Activated gamma-delta T cell (primary cell): ENCODE measurements around the gene L1CAM.
A peak's percentile ranks its signal among the peaks of the same experiment; 100 is the strongest.
"Not testable (repeated sequence)": the region's sequence is repeated elsewhere in the genome, so short reads cannot be mapped to it uniquely, and the experiment has no call there.

ENCODE experiments used
- DNase-seq: peaks from one replicate; lab custom pipeline; 2025; lab: John Stamatoyannopoulos, UW

Gene L1CAM

DNA sequence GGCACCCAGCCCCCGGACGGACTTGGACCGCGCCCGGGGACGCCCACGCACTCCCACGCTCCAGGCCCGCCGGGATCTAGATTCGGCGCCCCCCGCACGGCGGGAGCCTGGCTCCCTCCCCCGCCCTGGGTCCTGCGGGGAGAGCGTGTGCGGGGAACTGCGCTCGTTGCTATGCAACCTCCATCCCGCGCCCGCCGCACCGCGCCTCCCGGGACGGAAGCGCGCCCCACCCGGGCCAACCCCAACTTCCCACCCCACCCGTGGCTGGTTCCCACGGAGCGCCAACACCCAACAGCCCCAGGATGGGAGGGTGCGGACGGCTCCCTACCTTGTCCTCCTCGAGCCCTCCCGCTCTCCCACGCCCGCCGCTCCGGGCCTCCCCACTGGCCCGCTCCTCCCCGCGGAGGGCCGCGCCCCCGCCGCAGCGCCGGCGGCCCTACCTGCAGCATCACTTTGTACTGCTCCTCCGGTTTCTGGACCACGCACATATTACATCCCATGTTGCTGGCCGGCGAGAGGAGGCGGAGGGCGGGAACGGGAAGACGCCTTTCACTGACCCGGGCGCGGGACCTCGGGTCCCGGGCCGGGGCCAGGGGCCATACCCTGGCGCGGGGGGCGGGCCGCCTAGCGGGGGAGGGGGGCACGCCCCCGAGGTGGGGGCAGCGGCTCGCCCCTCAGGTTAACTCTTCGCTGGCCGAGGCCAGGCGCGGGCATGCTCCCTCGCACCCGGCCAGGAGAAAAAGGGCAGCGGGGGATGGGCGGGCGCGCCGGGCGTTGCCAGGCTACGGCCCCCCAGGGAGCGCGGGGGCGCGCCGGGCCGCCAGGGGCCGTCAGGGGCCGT is 56.0 kb downstream of the L1CAM start, which contains the start of gene PDZD4:
PDZD4 (minus strand) TSS at position 746 of the 841 bp plus-strand sequence; CDS start at position 500, 246 bp downstream.
- DNase-seq: no peak

DNA sequence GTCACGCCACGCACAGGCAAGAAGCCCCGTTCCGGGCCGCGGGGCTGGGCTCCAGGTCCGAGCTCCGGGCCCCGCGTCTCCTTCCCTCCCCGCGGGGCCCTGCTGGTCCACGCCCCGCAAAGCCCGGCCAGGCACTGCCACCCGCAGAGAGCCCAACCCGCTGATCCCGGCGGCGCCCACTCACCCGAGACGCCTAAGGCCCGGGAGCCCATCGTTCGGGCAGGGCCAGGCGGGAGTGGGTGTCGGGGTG is 56.5 kb downstream of the L1CAM start:
- no peak for DNase-seq

DNA sequence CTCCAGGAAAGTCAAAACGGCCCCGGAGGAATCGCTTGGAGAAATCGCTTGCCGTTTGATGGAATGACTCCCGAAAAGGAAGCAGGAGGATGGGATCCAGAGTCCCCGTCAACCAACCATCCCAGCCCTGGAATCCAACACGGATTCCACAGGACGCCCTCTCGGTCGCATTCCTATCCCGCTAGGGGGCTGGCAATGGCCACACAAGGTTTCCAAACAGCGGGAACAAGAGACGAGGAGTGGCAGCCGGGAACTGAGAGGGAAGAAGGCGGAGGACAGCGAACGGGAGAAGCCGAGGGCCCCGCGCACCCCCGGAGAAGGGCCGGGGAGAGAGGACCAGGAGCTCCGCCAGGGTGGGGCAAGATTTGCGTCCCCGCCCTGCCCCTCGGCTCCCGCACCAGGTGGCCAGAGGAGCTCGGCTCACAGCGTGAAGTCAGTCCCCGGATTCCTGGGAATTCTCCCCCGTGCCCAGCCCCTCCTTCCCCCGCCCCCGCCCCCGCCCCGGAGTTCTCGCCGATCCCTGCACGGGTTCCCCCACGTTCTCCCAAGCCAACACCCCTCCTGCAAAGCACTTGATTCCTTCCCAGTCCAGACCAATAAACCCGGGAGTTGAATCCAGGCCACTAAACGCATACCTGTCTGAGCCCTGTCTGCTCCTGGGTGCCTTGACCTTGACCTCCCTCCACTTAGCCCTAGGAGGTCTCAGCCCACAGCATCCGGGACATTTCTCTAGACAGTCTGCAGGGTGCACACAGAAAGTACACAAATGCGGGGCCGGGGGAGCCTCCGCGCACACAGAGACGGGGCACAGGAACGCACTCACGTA is 57.0 kb downstream of the L1CAM start:
- no peak for DNase-seq

DNA sequence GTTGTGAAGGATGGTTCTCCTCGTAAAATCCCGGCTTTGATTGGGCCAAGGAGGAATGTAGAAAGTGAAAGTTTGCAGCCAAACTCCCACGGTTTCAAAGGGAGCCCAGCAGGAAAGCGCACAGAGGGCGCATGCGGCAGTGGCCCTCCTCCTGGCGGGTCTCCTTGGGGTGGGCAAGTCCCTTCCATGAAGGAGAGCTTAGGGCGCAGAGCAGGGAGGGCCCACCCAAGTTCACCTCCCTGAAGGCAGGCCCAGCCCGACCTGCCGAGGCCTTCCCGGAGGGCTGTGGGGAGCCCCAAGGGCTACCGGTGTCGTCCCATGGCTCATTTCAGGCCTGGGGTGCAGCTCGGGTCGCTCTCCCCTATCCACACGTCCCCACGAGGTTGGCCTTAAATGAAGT is 57.7 kb downstream of the L1CAM start:
- DNase-seq: no peak

DNA sequence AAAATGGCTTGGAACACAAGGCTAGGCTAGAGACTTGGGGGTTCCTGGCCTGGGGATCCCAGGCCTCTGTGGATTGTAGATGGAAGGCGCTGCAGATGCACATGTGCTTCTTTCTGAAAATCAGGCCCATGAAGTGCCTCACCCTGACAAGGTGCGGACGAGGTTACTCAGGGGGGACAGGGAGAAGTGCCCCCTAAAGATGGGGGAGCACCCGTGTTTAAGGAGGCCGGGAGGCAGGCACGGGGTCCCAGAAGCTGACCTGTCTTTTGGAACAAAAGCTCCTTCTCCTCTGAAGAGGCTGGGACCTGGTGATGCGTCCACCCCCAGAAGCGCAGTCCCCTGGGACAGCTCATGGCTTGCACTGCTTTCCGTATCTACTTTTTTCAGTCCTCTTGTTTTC is 58.1 kb downstream of the L1CAM start:
- no peak for DNase-seq

DNA sequence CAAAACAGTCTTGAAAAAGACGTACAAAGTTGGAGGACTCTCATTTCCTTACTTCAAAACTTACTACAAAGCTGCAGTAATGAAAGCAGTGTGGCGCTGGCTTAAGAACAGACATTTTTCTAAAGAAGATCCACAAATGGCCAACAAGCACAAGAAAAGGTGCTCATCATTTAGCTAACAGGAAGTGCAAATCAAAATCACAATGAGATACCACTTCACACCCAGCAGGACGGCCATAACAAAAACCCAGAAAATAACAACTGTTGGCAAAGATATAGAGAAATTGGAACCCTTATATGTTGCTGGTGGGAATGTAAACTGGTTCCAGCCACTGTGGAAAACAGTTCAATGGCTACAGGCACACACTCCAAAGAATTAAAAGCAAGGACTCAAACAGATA is 59.0 kb downstream of the L1CAM start:
- no peak for DNase-seq

DNA sequence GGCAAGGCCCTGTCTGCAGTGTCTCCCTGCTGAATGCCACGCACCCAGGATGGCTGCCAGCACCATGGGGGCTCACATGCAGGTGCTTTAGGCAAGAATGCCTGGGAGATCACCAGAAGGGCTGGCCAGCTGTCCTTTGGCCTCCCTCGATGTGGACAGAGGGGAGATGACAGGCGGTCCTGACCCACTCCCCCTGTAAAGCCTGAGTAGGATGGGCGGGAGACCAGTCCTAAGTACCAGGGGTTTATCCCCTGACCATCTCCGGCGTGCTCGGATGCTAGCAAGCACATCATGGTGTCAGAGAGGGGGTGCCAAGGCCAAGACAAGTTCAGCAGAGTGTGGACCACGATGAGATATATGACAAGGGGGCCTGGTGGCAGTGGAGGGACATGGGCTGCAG is 60.9 kb downstream of the L1CAM start:
- DNase-seq: no peak

DNA sequence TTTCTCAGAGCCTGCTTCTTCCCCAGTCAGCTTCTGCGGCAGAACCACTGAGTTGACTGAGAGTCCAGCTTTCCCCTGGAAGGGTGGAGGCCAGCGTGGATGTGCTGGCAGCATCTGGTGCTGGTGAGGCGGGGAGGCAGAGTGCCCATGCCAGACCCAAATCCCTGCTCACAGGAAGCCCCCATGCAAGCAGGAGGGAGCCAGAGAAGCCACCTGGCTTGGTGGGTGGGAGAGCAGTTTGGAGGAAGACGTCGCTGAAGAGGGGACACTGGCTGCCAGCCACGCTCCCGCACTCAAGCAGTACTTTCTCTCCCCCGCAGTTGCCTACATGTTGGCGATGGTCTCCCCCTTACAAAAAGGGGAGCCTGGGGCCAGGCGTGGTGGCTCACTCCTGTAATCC is 61.6 kb downstream of the L1CAM start:
- DNase-seq: no peak

DNA sequence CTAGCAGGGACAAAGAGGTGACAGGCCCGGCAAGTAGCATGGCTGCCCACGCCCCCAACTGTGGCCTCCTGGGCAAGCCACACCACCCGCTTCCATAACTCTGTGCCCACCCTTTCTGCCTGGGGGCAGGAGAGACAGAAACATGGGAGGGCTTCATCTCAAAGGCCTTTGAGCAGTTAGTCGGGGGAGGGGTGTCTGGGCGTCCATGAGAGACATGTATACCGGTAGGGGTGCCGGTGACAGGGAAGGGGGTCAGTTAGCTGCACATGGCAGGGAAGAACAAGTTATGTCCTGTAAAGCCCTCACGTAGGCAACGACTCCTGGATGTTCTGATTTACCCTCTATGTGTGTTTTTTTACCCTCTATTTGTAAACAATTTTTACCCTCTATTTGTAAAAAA is 64.9 kb downstream of the L1CAM start:
- DNase-seq: no peak

DNA sequence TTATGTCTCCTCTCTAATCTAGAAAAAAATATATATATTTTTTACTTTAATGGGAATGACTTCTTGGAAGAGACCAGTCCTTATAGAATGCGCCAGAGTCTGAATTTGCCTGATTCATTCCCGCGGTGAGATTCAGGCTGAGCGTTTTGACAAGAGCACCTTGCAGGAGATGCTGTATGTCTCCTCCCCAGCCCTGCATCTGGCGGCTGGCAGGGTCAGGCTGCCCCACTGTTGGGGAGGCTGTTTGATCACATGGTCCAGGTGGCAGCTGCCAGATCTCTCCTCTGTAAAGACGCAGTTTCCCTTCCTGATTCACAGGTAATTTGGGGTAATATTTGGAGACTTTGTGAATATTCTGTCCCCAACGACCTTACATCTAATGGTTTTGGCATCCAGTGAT is 65.4 kb downstream of the L1CAM start:
- DNase-seq: no peak

DNA sequence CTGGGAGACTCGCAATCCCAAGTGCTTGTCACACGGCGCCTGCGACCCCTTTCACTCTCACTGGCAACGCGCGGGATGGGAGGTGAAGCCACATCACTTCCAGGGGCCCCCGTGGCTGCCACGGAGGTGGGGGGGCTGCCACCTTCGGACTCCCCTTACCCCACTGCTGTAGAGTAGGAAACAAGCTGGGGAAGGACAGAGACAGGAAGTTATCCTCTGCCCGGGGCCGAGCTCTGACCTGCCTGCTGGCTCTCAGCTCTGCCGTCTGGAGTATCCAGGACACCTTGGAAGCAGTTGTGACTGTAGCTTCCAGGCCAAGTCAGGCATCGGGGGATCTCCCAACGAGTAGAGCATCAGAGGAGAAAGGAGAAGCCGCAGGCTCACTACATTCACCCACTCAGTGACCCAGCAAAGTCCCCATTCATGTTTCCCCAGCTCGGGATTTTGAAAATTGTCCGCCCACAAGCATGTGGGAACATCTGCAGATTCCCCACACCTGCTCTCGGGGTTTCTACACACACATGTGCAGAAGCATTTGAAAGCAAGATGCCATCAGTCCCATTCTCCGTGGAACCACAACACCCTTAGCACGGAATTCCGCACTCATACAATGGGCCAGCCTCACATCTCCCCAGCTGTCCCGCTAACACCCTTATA is 66.5 kb downstream of the L1CAM start:
- no peak for DNase-seq

DNA sequence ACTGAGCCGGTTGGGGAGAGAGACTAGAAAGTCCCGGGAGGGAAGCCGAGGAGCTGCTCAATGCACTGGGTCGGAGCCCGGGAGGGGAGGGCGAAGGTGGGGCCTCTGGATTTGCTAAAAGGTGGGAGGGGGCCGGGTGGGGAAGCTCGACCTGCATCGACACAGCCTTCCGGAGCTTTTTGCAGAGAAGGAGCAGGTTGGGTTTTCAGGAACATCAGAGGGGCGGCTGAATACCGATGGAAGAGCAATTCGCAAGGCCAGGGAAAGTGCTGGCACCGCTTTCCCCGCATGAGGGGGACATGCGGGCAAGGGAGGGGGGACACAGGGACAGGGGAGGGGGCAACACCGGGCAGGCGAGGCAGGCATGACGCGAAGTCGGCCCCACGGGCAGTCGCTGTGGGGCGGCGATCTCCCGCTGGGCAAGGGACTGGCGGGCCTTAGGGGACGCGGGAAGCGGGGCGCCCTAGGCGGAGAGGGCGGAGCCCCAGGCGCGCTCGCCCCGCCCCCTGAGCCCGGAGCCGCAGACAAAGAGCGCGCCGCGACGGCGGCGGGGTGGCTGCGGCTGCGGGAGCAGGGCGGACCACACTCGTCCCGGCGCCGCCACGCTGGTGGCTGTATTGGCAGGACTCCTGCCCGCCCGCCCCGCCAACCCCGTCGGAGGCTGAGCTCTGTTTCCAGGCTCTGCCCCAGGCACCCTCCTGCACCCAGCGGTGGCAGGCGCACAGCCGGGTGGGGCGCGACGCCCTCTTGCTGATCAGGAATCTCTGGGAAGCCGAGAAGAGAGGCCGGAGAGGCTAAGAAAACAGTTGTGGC is 67.2 kb downstream of the L1CAM start:
- peak; percentile 64 for DNase-seq

DNA sequence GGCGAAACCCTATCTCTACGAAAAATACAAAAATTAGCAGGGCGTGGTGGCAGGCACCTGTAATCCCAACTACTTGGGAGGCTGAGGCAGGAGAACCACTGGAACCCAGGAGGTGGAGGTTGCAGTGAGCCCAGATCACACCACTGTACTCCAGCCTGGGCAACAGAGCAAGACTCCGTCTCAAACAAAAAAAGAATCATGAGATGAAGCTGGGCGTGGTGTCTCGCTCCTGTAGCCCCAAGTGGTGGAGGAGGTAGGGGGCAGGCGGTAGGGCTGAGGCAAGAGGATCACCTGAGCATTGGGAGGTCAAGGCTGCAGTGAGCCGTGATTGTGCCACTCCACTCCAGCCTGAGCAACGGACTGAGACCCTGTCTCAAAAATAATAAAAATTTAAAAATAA is 67.9 kb downstream of the L1CAM start:
- DNase-seq: not testable (repeated sequence)

DNA sequence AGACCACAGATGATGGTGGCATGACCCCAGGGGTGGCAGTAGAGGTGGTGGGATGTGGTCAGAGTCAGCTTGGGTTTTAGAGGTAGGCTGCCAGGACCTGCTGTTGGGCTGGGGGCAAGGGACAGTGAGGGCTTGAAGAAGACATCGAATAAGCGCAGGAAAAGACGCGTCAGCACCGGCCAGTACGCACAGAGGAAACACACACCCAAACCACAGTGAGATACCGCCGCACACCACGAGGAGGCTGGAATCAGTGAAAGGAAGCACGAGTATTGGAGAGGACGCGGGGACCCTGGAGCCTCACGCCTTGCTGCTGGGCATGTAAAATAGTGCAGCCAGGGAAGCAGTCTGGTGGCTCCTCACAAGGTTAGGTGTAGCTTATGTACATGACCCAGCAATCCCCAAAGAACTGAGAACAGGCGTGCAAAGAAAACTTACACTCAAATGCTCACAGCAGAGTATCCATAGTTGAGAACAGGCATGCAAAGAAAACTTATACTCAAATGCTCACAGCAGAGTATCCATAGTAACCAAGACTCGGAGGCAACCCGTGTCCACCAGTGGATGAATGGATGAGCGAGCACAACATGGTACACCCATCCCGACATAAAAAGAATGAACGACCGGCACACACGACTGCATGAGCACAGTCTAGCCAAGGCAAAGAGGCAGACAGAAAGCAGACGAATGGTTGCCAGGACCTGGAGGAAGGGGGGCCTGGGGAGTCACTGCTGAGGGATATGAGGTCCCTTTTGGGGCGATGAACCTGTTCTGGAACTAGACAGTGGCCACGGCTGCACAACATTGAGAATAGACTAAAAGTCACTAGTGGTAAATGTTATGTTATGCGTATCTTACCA is 68.9 kb downstream of the L1CAM start:
- no peak for DNase-seq

DNA sequence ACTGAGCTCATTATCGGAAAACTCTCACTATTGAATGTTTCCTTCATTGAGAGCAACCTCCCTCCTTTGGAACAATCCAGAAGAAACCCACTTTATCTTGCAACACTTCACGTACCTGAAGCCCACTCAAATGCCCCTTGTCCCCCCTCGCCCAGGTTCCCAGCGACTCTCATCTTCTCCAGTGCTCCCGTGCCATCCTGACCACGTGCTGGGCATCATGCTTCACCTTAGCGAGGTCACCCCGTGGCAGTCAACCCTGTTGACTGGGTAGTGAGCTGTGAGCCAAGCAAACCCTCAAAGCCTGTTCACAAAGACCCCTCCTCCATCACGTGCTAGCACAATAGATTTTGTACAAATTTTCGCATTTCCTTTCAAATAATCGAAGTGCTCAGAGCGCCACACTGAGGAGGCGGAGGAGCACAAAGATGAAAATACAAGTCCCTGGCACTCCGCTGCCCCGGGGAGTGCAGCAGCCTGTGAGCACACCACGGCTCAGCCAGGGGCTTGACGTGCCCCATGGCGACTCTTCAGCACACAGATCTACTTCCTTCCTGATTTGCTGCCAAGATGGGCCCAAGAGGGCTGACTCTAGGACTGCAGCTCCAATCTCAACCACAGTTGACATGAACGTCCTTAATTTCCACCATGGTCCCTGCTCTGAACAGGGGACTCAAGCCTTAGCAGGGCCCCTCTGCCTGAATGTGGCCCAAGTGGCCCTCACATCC is 71.2 kb downstream of the L1CAM start:
- DNase-seq: no peak

DNA sequence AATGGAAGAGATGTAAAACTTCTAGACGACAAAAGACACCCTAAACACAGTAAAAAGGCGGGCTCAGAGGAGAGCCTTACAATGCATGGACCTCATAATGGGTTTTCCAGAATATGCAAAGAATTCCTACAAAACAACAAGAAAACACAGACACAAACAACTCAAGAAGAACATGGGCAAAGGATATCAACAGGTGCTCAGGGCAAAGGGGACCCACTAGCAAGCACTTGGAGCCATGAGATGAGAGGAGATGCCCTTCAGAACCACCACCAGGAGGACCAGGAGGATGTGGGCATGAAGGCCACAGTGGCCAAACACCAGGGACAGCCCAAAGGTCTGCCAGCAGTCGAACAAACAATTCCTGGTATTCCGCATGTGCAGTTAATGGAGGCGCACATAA is 72.8 kb downstream of the L1CAM start:
- DNase-seq: no peak

DNA sequence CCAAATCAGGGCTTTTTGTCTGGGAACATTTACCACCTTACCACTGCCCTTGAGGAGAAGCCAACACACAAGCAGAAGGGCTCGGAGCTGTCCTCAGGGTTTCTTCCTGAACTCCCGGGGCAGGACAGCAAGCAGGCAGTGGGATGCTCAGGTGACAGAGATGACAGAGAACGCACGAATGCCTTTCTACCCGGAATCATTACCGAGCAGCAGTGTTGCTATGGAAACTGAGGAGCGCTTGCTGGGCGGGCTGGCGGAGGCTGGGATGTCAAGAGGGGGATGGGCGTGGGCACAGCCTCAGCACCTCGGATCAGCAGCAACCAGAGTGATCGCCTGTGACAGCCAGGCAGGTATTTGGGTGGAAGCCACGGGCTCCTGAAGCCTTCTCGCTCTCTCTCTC is 73.8 kb downstream of the L1CAM start:
- no peak for DNase-seq
